ENCODE results near the gene SLC22A16. TPM values are rescaled to one million over a fixed set of nuclear protein-coding genes. Genes with fewer than 3 reads are reported as not detected.
A peak's percentile ranks its signal among the peaks of the same experiment; 100 is the strongest.
"Not testable (repeated sequence)": the region's sequence is repeated elsewhere in the genome, so short reads cannot be mapped to it uniquely, and the experiment has no call there.

The SLC22A16 gene
- total RNA-seq, 1 experiment from 2014 or later = not detected

DNA sequence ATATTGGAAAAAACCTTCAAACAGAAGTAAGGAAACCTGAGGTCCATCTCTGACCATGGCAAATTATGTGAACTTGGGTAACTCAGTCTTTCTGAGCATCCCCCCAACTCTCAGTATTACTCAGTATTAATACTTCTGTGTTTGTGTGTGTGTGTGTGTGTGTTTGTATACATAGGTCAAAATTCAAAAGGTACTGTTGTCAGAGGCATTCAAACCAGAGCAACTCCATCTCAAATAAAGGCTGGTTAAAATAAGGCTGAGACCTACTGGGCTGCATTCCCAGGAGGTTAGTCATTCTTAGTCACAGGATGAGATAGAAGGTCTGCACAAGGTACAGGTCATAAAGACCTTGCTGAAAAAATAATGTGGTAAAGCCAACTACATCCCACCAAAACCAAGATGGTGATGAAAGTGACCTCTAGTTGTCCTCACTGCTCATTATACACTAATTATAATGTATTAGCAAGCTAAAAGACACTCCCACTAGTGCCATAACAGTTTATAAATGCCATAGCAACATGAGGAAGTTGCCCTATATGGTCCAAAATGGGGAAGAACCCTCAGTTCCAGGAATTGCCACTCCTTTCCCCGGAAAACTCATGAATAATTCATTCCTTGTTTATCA is 33.3 kb upstream of the SLC22A16 start:
- Mint-ChIP-seq H3K27ac (ENCODE audit: unreplicated experiment) (peak overlapping the region; percentile 64), H3K9me3 (ENCODE audit: low read depth, unreplicated experiment) (no peaks in the 10 kb centered on the region), H3K4me1 (ENCODE audit: low read depth, unreplicated experiment) (peaks cover 48% of the 10 kb centered on the region), H3K36me3 (ENCODE audit: insufficient read depth, unreplicated experiment) (no peaks in the 10 kb centered on the region), H3K4me3 (ENCODE audit: low read depth, unreplicated experiment) (no peak overlapping the region), H3K27me3 (ENCODE audit: unreplicated experiment) (no peaks in the 10 kb centered on the region)
- TF ChIP-seq, protein P1, sequence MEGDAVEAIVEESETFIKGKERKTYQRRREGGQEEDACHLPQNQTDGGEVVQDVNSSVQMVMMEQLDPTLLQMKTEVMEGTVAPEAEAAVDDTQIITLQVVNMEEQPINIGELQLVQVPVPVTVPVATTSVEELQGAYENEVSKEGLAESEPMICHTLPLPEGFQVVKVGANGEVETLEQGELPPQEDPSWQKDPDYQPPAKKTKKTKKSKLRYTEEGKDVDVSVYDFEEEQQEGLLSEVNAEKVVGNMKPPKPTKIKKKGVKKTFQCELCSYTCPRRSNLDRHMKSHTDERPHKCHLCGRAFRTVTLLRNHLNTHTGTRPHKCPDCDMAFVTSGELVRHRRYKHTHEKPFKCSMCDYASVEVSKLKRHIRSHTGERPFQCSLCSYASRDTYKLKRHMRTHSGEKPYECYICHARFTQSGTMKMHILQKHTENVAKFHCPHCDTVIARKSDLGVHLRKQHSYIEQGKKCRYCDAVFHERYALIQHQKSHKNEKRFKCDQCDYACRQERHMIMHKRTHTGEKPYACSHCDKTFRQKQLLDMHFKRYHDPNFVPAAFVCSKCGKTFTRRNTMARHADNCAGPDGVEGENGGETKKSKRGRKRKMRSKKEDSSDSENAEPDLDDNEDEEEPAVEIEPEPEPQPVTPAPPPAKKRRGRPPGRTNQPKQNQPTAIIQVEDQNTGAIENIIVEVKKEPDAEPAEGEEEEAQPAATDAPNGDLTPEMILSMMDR (IDR thresholded peaks at IDR 0.05; ENCODE audit: unreplicated experiment) = no peak
- intact Hi-C loops (cut with micrococcal nuclease; ENCODE audit: unreplicated experiment) = no loop called here
- DNase-seq = peak; percentile 79
- CTCF ChIA-PET = no interaction called here
- no TSS peak for BruUV-seq (replicated peaks)

DNA sequence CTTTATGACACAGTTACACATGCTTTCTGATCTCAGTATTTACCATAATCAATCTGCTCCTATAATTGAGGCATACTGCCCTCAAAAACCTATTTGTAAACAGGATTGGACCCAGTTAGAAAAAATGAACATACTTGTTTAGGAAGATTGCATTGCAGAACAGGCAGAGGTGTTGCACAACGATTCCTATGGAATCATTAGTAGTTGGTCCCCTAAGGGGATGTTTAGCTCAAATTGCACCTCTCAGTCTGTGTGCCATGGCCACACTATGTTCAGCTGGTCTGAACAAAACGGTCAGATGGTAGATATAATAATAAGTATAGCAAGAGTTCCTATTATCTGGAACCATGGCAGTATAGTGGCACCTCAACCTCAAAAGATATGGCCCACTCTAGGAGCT is 28.5 kb upstream of the SLC22A16 start:
- H3K4me1 Mint-ChIP-seq (ENCODE audit: low read depth, unreplicated experiment) = peaks cover 19% of the 10 kb centered on the region
- DNase-seq; H3K4me3 Mint-ChIP-seq (ENCODE audit: low read depth, unreplicated experiment); intact Hi-C loops (cut with micrococcal nuclease; ENCODE audit: unreplicated experiment); H3K36me3 Mint-ChIP-seq (ENCODE audit: insufficient read depth, unreplicated experiment); BruUV-seq (replicated peaks); H3K27me3 Mint-ChIP-seq (ENCODE audit: unreplicated experiment); H3K9me3 Mint-ChIP-seq (ENCODE audit: low read depth, unreplicated experiment); CTCF ChIA-PET; H3K27ac Mint-ChIP-seq (ENCODE audit: unreplicated experiment): not testable (repeated sequence)

DNA sequence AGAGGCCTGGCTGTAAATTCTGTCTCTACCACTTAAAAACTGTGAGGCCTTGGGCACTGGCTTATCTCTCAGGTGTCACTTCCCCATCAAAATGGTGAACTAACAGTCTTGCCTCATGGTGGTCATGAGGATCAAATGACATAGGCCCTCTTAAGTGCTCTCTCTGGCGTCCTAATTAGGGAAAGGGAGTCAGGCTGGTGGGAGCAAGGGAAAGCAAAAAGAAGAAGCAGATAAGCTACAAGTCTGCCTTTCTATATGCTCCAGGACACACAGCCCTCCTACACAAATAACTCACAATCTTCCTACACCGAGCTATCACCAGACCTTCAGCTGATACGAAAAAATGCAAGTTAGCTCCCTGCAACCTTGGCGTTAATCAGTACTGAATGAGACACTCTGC is 19.5 kb upstream of the SLC22A16 start:
- DNase-seq = no peak
- Mint-ChIP-seq H3K9me3 (ENCODE audit: low read depth, unreplicated experiment) (no peaks in the 10 kb centered on the region), H3K4me1 (ENCODE audit: low read depth, unreplicated experiment) (peaks cover 23% of the 10 kb centered on the region), H3K27me3 (ENCODE audit: unreplicated experiment) (no peaks in the 10 kb centered on the region), H3K36me3 (ENCODE audit: insufficient read depth, unreplicated experiment) (peaks cover 10% of the 10 kb centered on the region), H3K27ac (ENCODE audit: unreplicated experiment) (no peak overlapping the region), H3K4me3 (ENCODE audit: low read depth, unreplicated experiment) (no peak overlapping the region)
- CTCF ChIA-PET = no interaction called here
- BruUV-seq (replicated peaks) = no TSS peak
- intact Hi-C loops (cut with micrococcal nuclease; ENCODE audit: unreplicated experiment) = no loop called here
- TF ChIP-seq, protein P1 (IDR thresholded peaks at IDR 0.05; ENCODE audit: unreplicated experiment) = no peak

DNA sequence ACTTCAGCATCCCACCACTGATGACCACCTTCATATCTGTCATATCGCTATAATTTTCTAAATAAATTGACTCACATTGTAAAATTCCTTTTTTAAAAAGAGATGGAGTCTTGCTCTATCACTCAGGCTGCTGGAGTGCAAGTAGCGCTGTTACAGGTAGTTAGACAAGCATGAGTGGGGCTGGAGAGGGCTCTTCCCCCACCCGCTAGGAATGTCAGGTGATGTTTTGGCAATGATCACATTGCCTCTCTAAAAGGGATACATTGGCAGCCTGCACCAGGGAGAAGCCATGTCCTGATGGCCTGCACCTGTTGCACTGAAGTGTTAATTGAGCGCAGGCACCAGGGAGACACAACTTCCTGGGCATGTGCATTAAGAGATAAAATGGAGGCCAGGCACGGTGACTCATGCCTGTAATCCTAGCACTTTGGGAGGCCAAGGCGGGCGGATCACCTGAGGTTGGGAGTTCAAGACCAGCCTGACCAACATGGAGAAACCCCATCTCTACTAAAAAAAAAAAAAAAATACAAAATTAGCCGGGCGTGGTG is 16.9 kb upstream of the SLC22A16 start:
- intact Hi-C loops (cut with micrococcal nuclease; ENCODE audit: unreplicated experiment) = no loop called here
- BruUV-seq (replicated peaks) = no TSS peak
- Mint-ChIP-seq H3K9me3 (ENCODE audit: low read depth, unreplicated experiment) (no peaks in the 10 kb centered on the region), H3K36me3 (ENCODE audit: insufficient read depth, unreplicated experiment) (peaks cover 10% of the 10 kb centered on the region), H3K4me1 (ENCODE audit: low read depth, unreplicated experiment) (peaks cover 40% of the 10 kb centered on the region), H3K27ac (ENCODE audit: unreplicated experiment) (peak overlapping the region; percentile 88), H3K27me3 (ENCODE audit: unreplicated experiment) (no peaks in the 10 kb centered on the region), H3K4me3 (ENCODE audit: low read depth, unreplicated experiment) (no peak overlapping the region)
- no peak for DNase-seq
- CTCF ChIA-PET = no interaction called here
- TF ChIP-seq, protein P1 (IDR thresholded peaks at IDR 0.05; ENCODE audit: unreplicated experiment) = no peak

DNA sequence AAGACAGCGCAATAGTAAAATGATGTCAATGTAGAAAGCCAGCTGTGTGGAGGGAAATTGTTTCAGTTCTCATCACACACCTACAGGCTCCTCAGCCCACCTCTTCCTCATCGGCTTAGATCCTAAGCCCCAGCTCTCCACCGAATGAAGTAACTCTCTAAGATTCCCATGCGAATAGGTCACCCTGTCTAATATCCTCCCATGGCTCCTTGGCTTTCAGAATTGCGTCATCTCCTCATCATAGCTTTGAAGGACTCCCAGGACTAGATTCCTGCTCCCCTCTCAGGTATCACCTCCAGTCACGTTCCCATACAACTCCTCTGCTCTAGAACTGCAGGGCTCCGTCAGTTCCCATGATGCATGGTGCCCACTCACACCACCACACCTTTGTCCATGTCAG is 16.2 kb upstream of the SLC22A16 start:
- Mint-ChIP-seq H3K9me3 (ENCODE audit: low read depth, unreplicated experiment) (peaks cover under 1% of the 10 kb centered on the region), H3K4me3 (ENCODE audit: low read depth, unreplicated experiment) (peak overlapping the region; percentile 52), H3K27ac (ENCODE audit: unreplicated experiment) (peak overlapping the region; percentile 88), H3K36me3 (ENCODE audit: insufficient read depth, unreplicated experiment) (peaks cover 10% of the 10 kb centered on the region), H3K27me3 (ENCODE audit: unreplicated experiment) (no peaks in the 10 kb centered on the region), H3K4me1 (ENCODE audit: low read depth, unreplicated experiment) (peaks cover 47% of the 10 kb centered on the region)
- intact Hi-C loops (cut with micrococcal nuclease; ENCODE audit: unreplicated experiment) = no loop called here
- CTCF ChIA-PET = interaction anchor here (0.9 kb wide), 1 partner anchor 8 kb away, joined by 5 read pairs; no protein-coding TSS in a partner anchor
- BruUV-seq (replicated peaks) = TSS peak; percentile 84
- no peak for DNase-seq
- TF ChIP-seq, protein P1 (IDR thresholded peaks at IDR 0.05; ENCODE audit: unreplicated experiment) = no peak
